Glutamatergic neuron (in vitro differentiated cells): ENCODE data around the gene SMDT1. TPM values are rescaled to one million over a fixed set of nuclear protein-coding genes. Genes with fewer than 3 reads are reported as not detected.

ENCODE experiments used
- DNase-seq: peaks from one replicate; pipeline ENCODE4 v3.0.0; 2022
- H3K27ac Mint-ChIP-seq: one replicate; pipeline ENCODE4 v1.8.0; 2020; ENCODE audit warnings: mild to moderate bottlenecking, mixed read lengths, inconsistent platforms; ENCODE audit not compliant: unreplicated experiment
- H3K27me3 Mint-ChIP-seq: one replicate; pipeline ENCODE4 v1.8.0; 2020; ENCODE audit warnings: mild to moderate bottlenecking, moderate library complexity, mixed read lengths, inconsistent platforms; ENCODE audit not compliant: unreplicated experiment
- H3K36me3 Mint-ChIP-seq: one replicate; pipeline ENCODE4 v1.8.0; 2020; ENCODE audit warnings: mild to moderate bottlenecking, mixed read lengths, inconsistent platforms; ENCODE audit not compliant: unreplicated experiment
- H3K4me1 Mint-ChIP-seq: one replicate; pipeline ENCODE4 v1.8.0; 2020; ENCODE audit warnings: mild to moderate bottlenecking, low read depth, mixed read lengths, inconsistent platforms; ENCODE audit not compliant: unreplicated experiment
- H3K4me3 Mint-ChIP-seq: one replicate; pipeline ENCODE4 v1.8.0; 2020; ENCODE audit warnings: mild to moderate bottlenecking, mixed read lengths, inconsistent platforms; ENCODE audit not compliant: unreplicated experiment
- H3K9me3 Mint-ChIP-seq: one replicate; pipeline ENCODE4 v1.8.0; 2020; ENCODE audit warnings: mild to moderate bottlenecking, moderate library complexity, mixed read lengths, inconsistent platforms; ENCODE audit not compliant: unreplicated experiment
- CTCF ChIP-seq: fragments of 200-600 bp; sonication (generic); IDR thresholded peaks from one replicate; pipeline ENCODE4 v1.5.0; 2021; ENCODE audit not compliant: partially characterized antibody, unreplicated experiment
- total RNA-seq: library from RNA; stranded (reverse); fragmentation: NEBNext Ultra II Directional; extraction: Animal tissue kit (Norgen Biotek cat#: 25700); gene quantifications from one replicate; pipeline ENCODE4 v1.2.1, GENCODE V29; 2021; ENCODE audit not compliant: unreplicated experiment

Gene SMDT1
- total RNA-seq, 1 donor from 2014 or later, result 62.0 TPM

- no peak for DNase-seq
- H3K9me3 Mint-ChIP-seq, result peaks cover 14% of the 10 kb centered on the region
- H3K4me1 Mint-ChIP-seq, result peaks cover 7% of the 10 kb centered on the region
- H3K4me3 Mint-ChIP-seq, result peak overlapping the region; percentile 92
- H3K27me3 Mint-ChIP-seq, result peaks cover 5% of the 10 kb centered on the region
- peaks cover under 1% of the 10 kb centered on the region for H3K36me3 Mint-ChIP-seq
- no peak for TF ChIP-seq CTCF
- H3K27ac Mint-ChIP-seq, result peak overlapping the region; percentile 95
These were observed 787 bp downstream of the SMDT1 start for GRCh38 chr22:42080287-42080686.

GRCh38 chr22:42083119-42083518 is 3.6 kb downstream of the SMDT1 start:
- no peak for TF ChIP-seq CTCF
- Mint-ChIP-seq H3K4me3 (no peak overlapping the region), H3K4me1 (peaks cover 7% of the 10 kb centered on the region), H3K27ac (no peak overlapping the region), H3K36me3 (no peaks in the 10 kb centered on the region), H3K9me3 (peaks cover 12% of the 10 kb centered on the region), H3K27me3 (peaks cover 5% of the 10 kb centered on the region)
- DNase-seq, result no peak

GRCh38 chr22:42084874-42085273 is 5.4 kb downstream of the SMDT1 start:
- no peak for DNase-seq
- TF ChIP-seq CTCF, result no peak
- peaks cover 4% of the 10 kb centered on the region for H3K4me1 Mint-ChIP-seq
- H3K9me3 Mint-ChIP-seq, result peaks cover 10% of the 10 kb centered on the region
- peaks cover 11% of the 10 kb centered on the region for H3K36me3 Mint-ChIP-seq
- H3K27me3 Mint-ChIP-seq, result peaks cover 2% of the 10 kb centered on the region
- no peak overlapping the region for H3K27ac Mint-ChIP-seq
- H3K4me3 Mint-ChIP-seq, result no peak overlapping the region

- H3K27ac Mint-ChIP-seq, result no peak overlapping the region
- peaks cover 2% of the 10 kb centered on the region for H3K4me1 Mint-ChIP-seq
- peaks cover 13% of the 10 kb centered on the region for H3K9me3 Mint-ChIP-seq
- no peak for DNase-seq
- peaks cover 3% of the 10 kb centered on the region for H3K27me3 Mint-ChIP-seq
- TF ChIP-seq CTCF, result no peak
- no peak overlapping the region for H3K4me3 Mint-ChIP-seq
- peaks cover 11% of the 10 kb centered on the region for H3K36me3 Mint-ChIP-seq
These were observed 6.6 kb downstream of the SMDT1 start for GRCh38 chr22:42086051-42086450.

- Mint-ChIP-seq H3K4me3 (peak within 1 kb of the TSS; percentile 97), H3K9me3 (peaks cover 8% of the 10 kb centered on the region), H3K36me3 (peaks cover 11% of the 10 kb centered on the region), H3K4me1 (peaks cover 2% of the 10 kb centered on the region), H3K27me3 (peaks cover 4% of the 10 kb centered on the region), H3K27ac (peak within 1 kb of the TSS; percentile 99)
- TF ChIP-seq CTCF, result peak; percentile 77
- DNase-seq, result peak; percentile 97
These were observed 11.3 kb downstream of the SMDT1 start, which contains the start of gene NDUFA6 for GRCh38 chr22:42090596-42091454. Gene NDUFA6, minus strand, starts transcription at chr22:42090772. Its CDS starts 28 bp downstream, at chr22:42090744.
